RWPE2 (cell line): ENCODE results near the gene KLHL36.

Source experiments
- ATAC-seq: fragments of 200-7000 bp; cut with Tn5 transposase; 3 replicates; pipeline ENCODE4 v1.9.1; 2021; ENCODE audit warnings: low read depth
- DNase-seq: peaks from one replicate; pipeline ENCODE4 v3.0.0-alpha.2; 2020; ENCODE audit warnings: low spot score
- H3K27ac ChIP-seq: fragments of 450-650 bp; 2 replicates; pipeline ENCODE4 v1.5.1; 2017; ENCODE audit warnings: mild to moderate bottlenecking; ENCODE audit not compliant: poor library complexity, severe bottlenecking
- H3K27me3 ChIP-seq: fragments of 250-450 bp; sonication (Bioruptor Pico); 2 replicates; pipeline ENCODE4 v1.5.1; 2021; ENCODE audit warnings: mild to moderate bottlenecking, moderate library complexity; ENCODE audit not compliant: insufficient read depth, poor library complexity, severe bottlenecking
- H3K36me3 ChIP-seq: fragments of 250-450 bp; sonication (Bioruptor Pico); 2 replicates; pipeline ENCODE4 v1.5.1; 2020; ENCODE audit warnings: low read depth, mild to moderate bottlenecking, moderate library complexity
- H3K4me1 ChIP-seq: fragments of 250-450 bp; sonication (Bioruptor Pico); 2 replicates; pipeline ENCODE4 v1.5.1; 2021; ENCODE audit warnings: mild to moderate bottlenecking, moderate library complexity; ENCODE audit not compliant: insufficient read depth, poor library complexity, severe bottlenecking
- H3K4me3 ChIP-seq: fragments of 250-450 bp; sonication (Bioruptor Pico); 2 replicates; pipeline ENCODE4 v1.5.1; 2021; ENCODE audit warnings: mild to moderate bottlenecking, moderate library complexity; ENCODE audit not compliant: severe bottlenecking
- H3K9me3 ChIP-seq: fragments of 250-450 bp; sonication (Bioruptor Pico); 2 replicates; pipeline ENCODE4 v1.5.1; 2021; ENCODE audit warnings: mild to moderate bottlenecking, moderate library complexity; ENCODE audit not compliant: severe bottlenecking
- CTCF ChIP-seq: fragments of 450-650 bp; IDR thresholded peaks from one replicate; pipeline ENCODE4 v1.5.1; 2017; ENCODE audit warnings: mild to moderate bottlenecking, moderate library complexity; ENCODE audit not compliant: poor library complexity, severe bottlenecking

KLHL36 gene

GRCh38 chr16:84677017-84677803 lies 28.9 kb downstream of the KLHL36 start:
- Histone ChIP-seq H3K27me3 (no peaks in the 10 kb centered on the region), H3K27ac (no peak overlapping the region), H3K4me3 (no peak overlapping the region), H3K4me1 (peaks cover 14% of the 10 kb centered on the region), H3K36me3 (no peaks in the 10 kb centered on the region), H3K9me3 (no peaks in the 10 kb centered on the region)
- ATAC-seq (no peak), DNase-seq (no peak)
- no peak for TF ChIP-seq CTCF

- DNase-seq (no peak), ATAC-seq (no peak)
- no peak overlapping the region for H3K27ac ChIP-seq
Observed at GRCh38 chr16:84677849-84678248, 29.5 kb downstream of the KLHL36 start.

GRCh38 chr16:84678541-84678940 lies 30.2 kb downstream of the KLHL36 start:
- no peak overlapping the region for H3K4me3 ChIP-seq
- peaks cover 2% of the 10 kb centered on the region for H3K4me1 ChIP-seq
- ATAC-seq (no peak), DNase-seq (no peak)
- H3K9me3 ChIP-seq, result no peaks in the 10 kb centered on the region
- no peak overlapping the region for H3K27ac ChIP-seq
- no peak for TF ChIP-seq CTCF
- H3K27me3 ChIP-seq, result no peaks in the 10 kb centered on the region
- H3K36me3 ChIP-seq, result no peaks in the 10 kb centered on the region

More at GRCh38 chr16:84677849-84678248, 29.5 kb downstream of the KLHL36 start:
- Histone ChIP-seq H3K4me3 (no peak overlapping the region), H3K36me3 (no peaks in the 10 kb centered on the region), H3K4me1 (peaks cover 7% of the 10 kb centered on the region), H3K9me3 (no peaks in the 10 kb centered on the region), H3K27me3 (no peaks in the 10 kb centered on the region)
- TF ChIP-seq CTCF, result no peak

- Histone ChIP-seq H3K9me3 (no peaks in the 10 kb centered on the region), H3K4me3 (no peak overlapping the region), H3K27ac (no peak overlapping the region), H3K27me3 (no peaks in the 10 kb centered on the region), H3K4me1 (no peaks in the 10 kb centered on the region), H3K36me3 (no peaks in the 10 kb centered on the region)
- DNase-seq (no peak), ATAC-seq (no peak)
- no peak for TF ChIP-seq CTCF
Observed at GRCh38 chr16:84680165-84680842, 32.0 kb downstream of the KLHL36 start.
